Progenitor cell of endocrine pancreas (in vitro differentiated cells): Measurements from ENCODE around the gene TPCN1. TPM values are rescaled to one million over a fixed set of nuclear protein-coding genes. Genes with fewer than 3 reads are reported as not detected.

Experiments
- DNase-seq: peaks from one replicate; pipeline ENCODE4 v3.0.0; 2021; ENCODE audit warnings: low spot score; ENCODE audit not compliant: unreplicated experiment
- H3K27ac Mint-ChIP-seq: 2 replicates; pipeline ENCODE4 v1.8.0; 2021; ENCODE audit warnings: mild to moderate bottlenecking, moderate library complexity, mixed read lengths
- H3K27me3 Mint-ChIP-seq: 2 replicates; pipeline ENCODE4 v1.8.0; 2021; ENCODE audit warnings: mixed read lengths
- H3K36me3 Mint-ChIP-seq: 2 replicates; pipeline ENCODE4 v1.8.0; 2022; ENCODE audit warnings: mixed read lengths; ENCODE audit not compliant: insufficient read depth
- H3K4me1 Mint-ChIP-seq: 2 replicates; pipeline ENCODE4 v1.8.0; 2021; ENCODE audit warnings: low read depth, mixed read lengths
- H3K4me3 Mint-ChIP-seq: 2 replicates; pipeline ENCODE4 v1.8.0; 2021; ENCODE audit warnings: low read depth, mild to moderate bottlenecking, moderate library complexity, mixed read lengths
- H3K9me3 Mint-ChIP-seq: 2 replicates; pipeline ENCODE4 v1.8.0; 2021; ENCODE audit warnings: low read depth, mixed read lengths
- CTCF ChIP-seq: fragments of 200-600 bp; sonication (generic); IDR thresholded peaks from one replicate; pipeline ENCODE4 v1.5.0; 2021; ENCODE audit warnings: antibody characterized with exemption, mild to moderate bottlenecking; ENCODE audit not compliant: unreplicated experiment
- total RNA-seq: library from RNA; stranded (reverse); gene quantifications from 2 replicates; pipeline ENCODE4 v1.2.1, GENCODE V29; 2021

Gene TPCN1
- total RNA-seq, 1 donor from 2014 or later = 34.1 TPM

GRCh38 chr12:113189361-113189760, 31.9 kb upstream of the TPCN1 start:
- Mint-ChIP-seq H3K27ac (peak overlapping the region; percentile 34), H3K9me3 (no peaks in the 10 kb centered on the region), H3K36me3 (peaks cover 14% of the 10 kb centered on the region), H3K4me3 (no peak overlapping the region), H3K4me1 (peaks cover 13% of the 10 kb centered on the region), H3K27me3 (no peaks in the 10 kb centered on the region)
- no peak for DNase-seq
- no peak for TF ChIP-seq CTCF

- peaks cover 16% of the 10 kb centered on the region for H3K36me3 Mint-ChIP-seq
- H3K9me3 Mint-ChIP-seq = no peaks in the 10 kb centered on the region
- H3K4me3 Mint-ChIP-seq = no peak overlapping the region
- no peaks in the 10 kb centered on the region for H3K27me3 Mint-ChIP-seq
- no peak for TF ChIP-seq CTCF
- no peak overlapping the region for H3K27ac Mint-ChIP-seq
- no peak for DNase-seq
- H3K4me1 Mint-ChIP-seq = peaks cover 10% of the 10 kb centered on the region
Observed at GRCh38 chr12:113190761-113191160, 30.5 kb upstream of the TPCN1 start.

GRCh38 chr12:113191227-113191626, 30.0 kb upstream of the TPCN1 start:
- no peak for DNase-seq
- H3K27ac Mint-ChIP-seq = no peak overlapping the region
- H3K4me1 Mint-ChIP-seq = peaks cover 8% of the 10 kb centered on the region
- peaks cover 16% of the 10 kb centered on the region for H3K36me3 Mint-ChIP-seq
- H3K27me3 Mint-ChIP-seq = no peaks in the 10 kb centered on the region
- no peak for TF ChIP-seq CTCF
- H3K9me3 Mint-ChIP-seq = no peaks in the 10 kb centered on the region
- H3K4me3 Mint-ChIP-seq = no peak overlapping the region

GRCh38 chr12:113194971-113195391, 26.3 kb upstream of the TPCN1 start:
- Mint-ChIP-seq H3K27me3 (no peaks in the 10 kb centered on the region), H3K27ac (no peak overlapping the region), H3K4me1 (no peaks in the 10 kb centered on the region), H3K4me3 (no peak overlapping the region), H3K9me3 (no peaks in the 10 kb centered on the region), H3K36me3 (peaks cover 6% of the 10 kb centered on the region)
- DNase-seq = no peak
- TF ChIP-seq CTCF = no peak

GRCh38 chr12:113195598-113195997, 25.7 kb upstream of the TPCN1 start:
- H3K27ac Mint-ChIP-seq = no peak overlapping the region
- no peaks in the 10 kb centered on the region for H3K4me1 Mint-ChIP-seq
- no peak overlapping the region for H3K4me3 Mint-ChIP-seq
- no peaks in the 10 kb centered on the region for H3K27me3 Mint-ChIP-seq
- no peak for TF ChIP-seq CTCF
- no peak for DNase-seq
- no peaks in the 10 kb centered on the region for H3K9me3 Mint-ChIP-seq
- H3K36me3 Mint-ChIP-seq = peaks cover 5% of the 10 kb centered on the region
